ENCODE results near the gene PUM1.

DNA sequence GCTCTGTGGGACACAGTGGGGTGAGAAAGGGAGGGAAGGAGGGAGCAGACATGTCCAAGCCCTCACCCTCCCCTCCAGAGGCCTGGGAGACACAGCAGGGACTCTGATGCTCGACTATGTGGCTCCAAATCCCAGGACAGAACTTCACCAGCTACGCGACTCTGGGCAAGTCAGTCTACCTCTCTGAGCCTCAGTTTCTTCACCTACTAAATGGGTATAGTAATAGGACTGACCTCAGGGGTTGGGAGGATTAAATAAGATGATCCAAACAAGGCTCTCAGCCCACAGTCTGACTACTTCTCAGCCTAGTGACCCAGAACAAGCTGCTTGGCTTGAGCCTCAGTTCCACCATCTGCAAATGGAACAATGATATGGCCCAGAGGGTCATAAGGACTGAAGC lies 176.5 kb downstream of the PUM1 start:
- TF ChIP-seq POLR2A (IDR thresholded peaks at IDR 0.05), result no peak
- TF ChIP-seq, protein P1, sequence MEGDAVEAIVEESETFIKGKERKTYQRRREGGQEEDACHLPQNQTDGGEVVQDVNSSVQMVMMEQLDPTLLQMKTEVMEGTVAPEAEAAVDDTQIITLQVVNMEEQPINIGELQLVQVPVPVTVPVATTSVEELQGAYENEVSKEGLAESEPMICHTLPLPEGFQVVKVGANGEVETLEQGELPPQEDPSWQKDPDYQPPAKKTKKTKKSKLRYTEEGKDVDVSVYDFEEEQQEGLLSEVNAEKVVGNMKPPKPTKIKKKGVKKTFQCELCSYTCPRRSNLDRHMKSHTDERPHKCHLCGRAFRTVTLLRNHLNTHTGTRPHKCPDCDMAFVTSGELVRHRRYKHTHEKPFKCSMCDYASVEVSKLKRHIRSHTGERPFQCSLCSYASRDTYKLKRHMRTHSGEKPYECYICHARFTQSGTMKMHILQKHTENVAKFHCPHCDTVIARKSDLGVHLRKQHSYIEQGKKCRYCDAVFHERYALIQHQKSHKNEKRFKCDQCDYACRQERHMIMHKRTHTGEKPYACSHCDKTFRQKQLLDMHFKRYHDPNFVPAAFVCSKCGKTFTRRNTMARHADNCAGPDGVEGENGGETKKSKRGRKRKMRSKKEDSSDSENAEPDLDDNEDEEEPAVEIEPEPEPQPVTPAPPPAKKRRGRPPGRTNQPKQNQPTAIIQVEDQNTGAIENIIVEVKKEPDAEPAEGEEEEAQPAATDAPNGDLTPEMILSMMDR (IDR thresholded peaks at IDR 0.05), result no peak

Data from lower leg skin (tissue), 3 donors.